HG02610 (cell line): Measurements from ENCODE around the gene NDUFAF5.
A peak's percentile ranks its signal among the peaks of the same experiment; 100 is the strongest.

Source experiments
- ATAC-seq: cut with Tn5 transposase; IDR thresholded peaks from one replicate; pipeline ENCODE4 v1.9.1; 2021; ENCODE audit warnings: mild to moderate bottlenecking, moderate library complexity; ENCODE audit not compliant: unreplicated experiment

NDUFAF5 gene

DNA sequence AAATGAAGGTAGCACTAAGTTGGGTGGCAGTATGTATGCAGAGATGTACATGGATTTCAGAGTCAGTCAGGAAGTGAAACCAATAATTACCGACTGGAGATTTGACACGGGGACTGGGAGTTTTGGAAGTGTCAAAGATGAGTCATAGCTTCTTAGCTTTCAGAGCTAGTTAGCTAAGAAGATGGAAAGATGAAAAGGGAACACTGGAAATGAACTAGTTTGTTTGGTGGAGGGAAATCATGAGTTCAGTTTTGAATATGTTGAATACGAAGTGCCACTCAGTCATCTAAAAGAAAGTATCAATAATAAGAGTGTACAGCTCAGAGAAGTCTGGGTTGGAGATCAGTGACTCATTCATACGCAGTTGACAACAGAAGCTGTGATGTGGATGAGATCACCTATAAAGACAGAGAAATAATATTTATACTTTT, 7.6 kb upstream of the NDUFAF5 start:
- ATAC-seq = peak; percentile 49

GRCh38 chr20:13778827-13779226, 6.0 kb upstream of the NDUFAF5 start:
- peak; percentile 61 for ATAC-seq

GRCh38 chr20:13783528-13783927, 1.3 kb upstream of the NDUFAF5 start:
- no peak for ATAC-seq

- peak; percentile 3 for ATAC-seq
Measured at GRCh38 chr20:13784271-13784892, 446 bp upstream of the NDUFAF5 start.

GRCh38 chr20:13786143-13786828, 1.5 kb downstream of the NDUFAF5 start:
- no peak for ATAC-seq

DNA sequence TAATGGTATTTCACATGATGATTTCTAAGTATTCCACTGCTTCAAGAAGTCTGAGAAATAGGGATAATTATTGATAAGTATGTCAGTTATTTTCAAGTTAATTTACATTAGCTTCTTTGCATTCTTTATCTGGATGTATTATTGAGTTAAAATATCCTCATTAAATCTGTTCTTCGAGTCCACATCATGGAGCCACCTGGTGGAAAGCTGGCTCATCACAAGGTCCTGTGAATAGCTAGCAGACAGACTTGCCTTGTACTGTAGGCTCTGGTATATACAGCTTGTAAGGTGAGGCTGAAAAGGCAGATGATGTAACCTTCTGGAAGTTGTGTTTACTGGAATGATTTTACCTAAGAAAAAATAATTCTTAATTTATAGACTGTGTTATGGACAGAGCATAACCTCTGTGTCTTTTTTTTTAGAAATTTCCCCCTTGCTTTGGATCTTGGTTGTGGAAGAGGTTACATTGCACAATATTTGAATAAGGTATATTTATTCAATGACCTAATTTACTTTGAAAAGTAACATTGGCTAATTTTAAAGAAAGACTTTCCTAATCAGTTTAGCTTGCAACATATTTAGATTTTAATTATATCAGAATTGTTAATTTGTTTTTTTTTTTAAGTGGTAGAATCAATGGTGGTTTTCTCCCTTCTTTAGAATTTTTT, 3.5 kb downstream of the NDUFAF5 start:
- no peak for ATAC-seq

GRCh38 chr20:13790708-13791107, 5.9 kb downstream of the NDUFAF5 start:
- ATAC-seq = no peak

DNA sequence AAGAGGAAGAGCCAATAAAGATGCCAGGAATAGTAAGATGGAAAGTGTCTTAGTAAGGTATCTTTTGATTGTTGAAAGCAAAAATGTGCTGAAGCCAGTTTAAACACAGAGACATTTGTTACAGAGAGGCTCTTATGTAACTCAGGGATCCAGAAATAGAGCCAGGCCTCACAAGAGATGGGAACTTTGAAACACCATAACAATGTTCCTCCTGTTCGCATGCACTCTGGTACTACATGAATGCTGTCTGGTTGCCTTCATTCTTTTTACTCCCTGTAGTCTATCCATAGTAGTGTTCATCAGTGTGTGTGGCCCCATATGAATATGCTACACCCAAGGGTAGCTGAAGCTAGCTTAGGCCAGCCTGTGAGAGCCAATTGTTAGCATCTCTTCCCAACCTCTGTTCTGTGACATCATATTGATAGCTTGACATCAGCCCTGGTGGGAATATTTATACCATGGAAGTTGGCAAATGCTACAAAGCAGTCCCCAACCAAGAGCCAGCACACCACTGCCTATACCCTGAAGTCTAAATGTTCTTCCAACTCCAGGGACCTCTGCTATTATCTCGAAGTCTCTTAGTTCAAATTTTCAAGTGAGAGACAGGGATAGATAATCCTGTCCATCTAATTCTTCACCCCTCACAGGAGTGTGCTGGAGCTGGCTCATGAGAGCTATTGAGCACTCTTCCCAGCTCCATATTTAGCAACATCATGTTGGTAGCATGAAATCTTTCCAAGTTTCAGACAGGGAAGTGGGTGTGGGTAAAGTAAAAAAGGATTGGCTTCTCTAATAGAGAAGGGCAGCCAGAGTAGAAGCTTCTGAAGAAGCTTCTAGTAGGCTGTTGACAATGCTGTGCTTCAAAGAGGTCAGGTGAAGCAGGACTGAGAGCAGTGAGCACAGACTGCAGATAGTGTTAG, 7.0 kb downstream of the NDUFAF5 start:
- no peak for ATAC-seq

DNA sequence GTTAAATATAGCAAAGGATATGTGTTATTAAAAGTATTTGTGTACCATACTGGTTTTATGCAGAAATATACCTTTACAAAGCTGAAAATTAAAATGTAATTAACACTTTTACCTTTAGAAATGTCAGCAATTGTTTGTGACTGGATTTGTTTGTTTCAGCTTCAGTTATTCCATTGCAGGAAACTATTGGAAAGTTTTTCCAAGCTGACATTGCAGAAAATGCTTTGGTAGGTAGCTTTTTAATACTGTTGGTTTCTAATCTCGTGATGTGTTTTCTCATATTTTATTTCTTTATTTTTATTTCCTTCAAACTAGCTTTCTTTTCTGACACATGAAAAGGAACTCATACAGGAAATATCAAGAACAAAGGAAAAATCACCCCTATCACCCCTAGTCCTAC, 8.2 kb downstream of the NDUFAF5 start:
- ATAC-seq = no peak

DNA sequence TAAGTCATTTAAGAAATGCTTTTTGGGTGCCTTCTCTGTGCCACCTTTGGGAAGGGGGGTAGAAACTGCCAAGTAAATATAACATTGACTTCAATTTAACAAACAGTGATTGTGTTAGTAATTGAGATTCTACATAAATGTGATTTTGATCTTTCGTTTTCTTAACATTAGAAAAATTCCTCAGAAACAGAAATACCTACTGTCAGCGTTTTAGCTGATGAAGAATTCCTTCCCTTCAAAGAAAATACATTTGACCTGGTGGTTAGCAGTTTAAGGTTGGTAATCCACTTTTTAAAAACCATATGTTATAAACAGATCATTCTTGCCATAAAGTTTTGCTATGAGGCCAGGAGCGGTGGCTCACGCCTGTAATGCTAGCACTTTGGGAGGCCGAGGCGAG, 9.8 kb downstream of the NDUFAF5 start:
- ATAC-seq = no peak

GRCh38 chr20:13799040-13799439, 14.2 kb downstream of the NDUFAF5 start:
- ATAC-seq = no peak

DNA sequence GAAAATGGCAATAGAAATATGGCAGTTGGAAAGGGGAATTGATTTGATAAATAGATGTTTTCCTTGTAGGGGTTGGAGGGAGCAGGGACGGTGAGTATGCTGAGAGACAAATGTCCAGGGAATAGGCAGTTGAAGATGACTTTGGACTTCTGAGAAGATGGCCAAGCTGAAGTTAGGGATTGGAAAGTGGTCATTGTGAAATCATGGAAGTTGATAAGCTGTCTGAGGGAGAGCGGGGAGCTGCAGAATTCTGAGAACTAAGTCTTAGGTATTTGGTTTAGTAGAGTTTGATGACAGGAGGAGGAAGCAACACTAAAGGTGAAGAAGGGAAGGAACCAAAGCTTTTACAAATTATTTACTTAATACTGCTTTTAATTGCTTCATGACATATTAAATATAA, 15.1 kb downstream of the NDUFAF5 start:
- no peak for ATAC-seq

- no peak for ATAC-seq
Measured at GRCh38 chr20:13800728-13801134, 15.9 kb downstream of the NDUFAF5 start.

DNA sequence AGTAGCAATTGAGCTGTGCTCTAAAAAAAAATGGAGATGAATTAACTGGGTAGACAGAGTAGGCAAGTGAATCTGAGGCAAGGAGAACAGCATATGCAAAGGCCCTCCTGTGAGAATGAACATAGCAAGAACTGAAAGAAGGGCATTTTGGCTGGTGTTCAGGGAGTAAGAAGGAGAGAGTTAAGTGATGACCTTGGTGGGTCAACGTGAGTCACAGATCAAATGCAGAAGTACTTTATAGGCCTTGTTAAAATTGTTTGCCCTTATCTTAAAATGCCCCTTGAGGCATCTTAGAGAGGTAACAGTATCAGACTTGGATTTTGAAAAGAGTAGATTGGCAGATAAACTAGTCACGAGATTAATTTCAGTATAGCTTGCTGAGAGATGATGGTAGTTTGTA, 24.5 kb downstream of the NDUFAF5 start:
- no peak for ATAC-seq

DNA sequence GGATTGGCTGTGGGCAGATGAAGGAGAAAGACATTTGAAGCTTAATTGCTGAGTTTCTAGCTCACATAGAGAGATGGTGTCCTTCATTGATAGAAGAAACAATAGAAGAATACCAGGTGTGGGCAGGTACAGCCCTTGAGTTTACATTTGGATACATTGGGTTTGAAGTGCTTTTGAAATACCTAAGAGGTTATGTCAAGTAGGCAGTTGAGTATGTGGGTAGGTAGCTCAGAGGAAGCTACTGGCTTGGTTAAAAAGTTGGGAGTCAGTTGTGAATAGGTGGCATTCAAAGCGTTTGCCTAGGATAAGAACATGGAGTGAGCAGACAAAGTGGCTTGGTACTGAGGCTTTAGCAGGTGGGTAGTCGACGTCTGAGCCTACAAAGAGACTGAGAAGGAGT, 25.0 kb downstream of the NDUFAF5 start:
- no peak for ATAC-seq

- no peak for ATAC-seq
Measured at GRCh38 chr20:13810446-13810845, 25.6 kb downstream of the NDUFAF5 start.

GRCh38 chr20:13813910-13814309, 29.1 kb downstream of the NDUFAF5 start:
- ATAC-seq = no peak

DNA sequence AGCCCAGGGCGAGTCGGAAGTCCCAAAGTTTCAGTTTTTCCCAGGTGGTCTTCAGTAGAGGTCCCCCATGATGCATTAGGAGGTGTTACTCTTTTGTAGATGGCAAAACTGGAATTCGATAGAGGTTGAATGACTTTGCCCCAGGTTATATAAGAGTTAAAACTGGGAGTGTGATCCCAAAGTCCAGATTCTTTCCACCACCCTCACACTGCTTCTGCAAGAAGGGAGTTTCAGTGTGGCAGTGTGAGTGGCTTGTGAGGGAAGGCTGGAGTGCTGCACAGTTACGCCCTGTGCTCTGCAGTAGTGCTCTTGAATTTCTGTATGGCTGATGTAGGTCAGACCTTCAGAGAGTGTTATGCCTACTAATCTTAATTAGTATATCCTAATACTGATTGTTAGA, 29.8 kb downstream of the NDUFAF5 start:
- ATAC-seq = no peak

GRCh38 chr20:13816757-13817156, 31.9 kb downstream of the NDUFAF5 start:
- no peak for ATAC-seq

DNA sequence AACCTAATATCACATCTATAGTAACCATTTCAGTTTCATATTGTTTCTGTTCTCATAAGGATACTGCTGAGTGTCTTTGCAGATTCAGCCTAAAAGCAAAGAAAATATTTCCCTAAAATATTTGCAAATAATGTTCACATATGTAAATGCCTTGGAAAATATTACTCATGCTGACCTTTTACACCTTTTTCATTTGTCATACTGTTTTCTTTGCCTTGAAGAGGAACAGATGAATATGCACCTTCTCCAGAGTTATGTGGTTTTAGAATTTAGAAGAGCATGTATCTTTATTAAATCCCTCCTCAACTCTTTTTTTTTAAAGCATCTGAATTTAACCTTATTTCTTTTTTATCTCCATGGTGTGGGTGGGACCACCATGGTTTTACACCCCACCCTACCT, 32.5 kb downstream of the NDUFAF5 start:
- no peak for ATAC-seq
